HepG2 (cell line): Measurements from ENCODE around the gene XPOT. TPM values are rescaled to one million over a fixed set of nuclear protein-coding genes. Genes with fewer than 3 reads are reported as not detected.

ENCODE experiments used
- CEBPB ChIP-seq: IDR thresholded peaks from 2 replicates; pipeline ENCODE4 v1.6.1; 2011; ENCODE audit warnings: low read depth, low read length, improper control_type of control experiment, borderline replicate concordance
- DNMT1 ChIP-seq: sonication (generic); formaldehyde crosslinking; IDR thresholded peaks from 2 replicates; pipeline ENCODE4 v1.5.1; 2020; ENCODE audit warnings: mild to moderate bottlenecking, missing genetic modification reagents
- HIVEP1 ChIP-seq: sonication (generic); formaldehyde crosslinking; IDR thresholded peaks from 2 replicates; pipeline ENCODE4 v1.4.0; 2020; ENCODE audit warnings: mild to moderate bottlenecking, missing genetic modification reagents
- HNF4G ChIP-seq, 2 experiments: sonication (generic) in 1 of 2; formaldehyde crosslinking in 1 of 2; IDR thresholded peaks; 2 replicates each; pipeline versions ENCODE4 v1.4.0 to v1.6.1; 2011 to 2020; ENCODE audit warnings: borderline replicate concordance in 2 of 2, low read depth in 2 of 2, mild to moderate bottlenecking in 2 of 2, low read length in 1 of 2, missing genetic modification reagents in 1 of 2, moderate library complexity in 1 of 2
- HNRNPUL1 ChIP-seq: fragments of 200-400 bp; formaldehyde crosslinking; IDR thresholded peaks from 2 replicates; pipeline ENCODE4 v1.6.1; 2017; ENCODE audit warnings: low read depth, mild to moderate bottlenecking, low read length, moderate library complexity
- RBM39 ChIP-seq: fragments of 200-400 bp; formaldehyde crosslinking; IDR thresholded peaks from one replicate; pipeline ENCODE4 v1.6.1; 2018; ENCODE audit warnings: antibody characterized with exemption, mild to moderate bottlenecking, low read depth, low read length; ENCODE audit not compliant: poor library complexity, severe bottlenecking
- ZNF589 ChIP-seq: sonication (generic); formaldehyde crosslinking; conservative IDR thresholded peaks from 2 replicates; pipeline ENCODE4 v1.8.0; 2022; ENCODE audit warnings: mild to moderate bottlenecking, moderate library complexity, missing genetic modification reagents
- ZNF792 ChIP-seq: IDR thresholded peaks from 2 replicates; pipeline ENCODE4 v1.6.1; 2016
- polyA plus RNA-seq, 8 experiments: library from polyadenylated mRNA; depleted of rRNA in 3 of 8; stranded (reverse) in 7 of 8; unstranded in 1 of 8; fragments of >200 nt; fragmentation: Illumina TruSeq in 4 of 8; extraction: Trizol in 4 of 8; gene quantifications; 2 replicates each; pipeline versions ENCODE4 v1.2.1 to v1.2.3, GENCODE V29; 2011 to 2016; ENCODE audit warnings: low read depth in 4 of 8, missing spikeins in 1 of 8, mixed read lengths in 1 of 8; ENCODE audit not compliant: insufficient read depth in 1 of 8
- total RNA-seq, 5 experiments: library from RNA; depleted of rRNA; stranded (reverse); fragments of >200 nt; fragmentation: Illumina TruSeq; extraction: Trizol; gene quantifications; 2 replicates each; pipeline ENCODE4 v1.2.3, GENCODE V29; 2016; ENCODE audit warnings: low read depth in 1 of 5
- TF ChIP-seq, protein P1 (sequence below): sonication (generic); formaldehyde crosslinking; IDR thresholded peaks from 2 replicates; pipeline ENCODE4 v1.4.0; 2020; ENCODE audit warnings: missing genetic modification reagents, borderline replicate concordance
- TF ChIP-seq, protein P2 (sequence below): sonication (generic); formaldehyde crosslinking; IDR thresholded peaks from 2 replicates; pipeline ENCODE4 v1.5.0; 2020; ENCODE audit warnings: missing genetic modification reagents
- TF ChIP-seq, protein P3 (sequence below): sonication (generic); formaldehyde crosslinking; IDR thresholded peaks from 2 replicates; pipeline ENCODE4 v1.4.0; 2020; ENCODE audit warnings: missing genetic modification reagents
- TF ChIP-seq, protein P4 (sequence below), 2 experiments: fragments of 450-650 bp in 1 of 2; sonication (generic) in 1 of 2; formaldehyde crosslinking; IDR thresholded peaks; 2 replicates each; pipeline versions ENCODE4 v1.5.0 to v1.8.0; 2020 to 2022; ENCODE audit warnings: mild to moderate bottlenecking in 1 of 2, missing genetic modification reagents in 1 of 2
- TF ChIP-seq, protein P5 (sequence below): conservative IDR thresholded peaks from 2 replicates; pipeline ENCODE4 v1.6.1; 2018; ENCODE audit warnings: missing genetic modification reagents
- TF ChIP-seq, protein P6 (sequence below): sonication (generic); formaldehyde crosslinking; IDR thresholded peaks from 2 replicates; pipeline ENCODE4 v1.5.0; 2020; ENCODE audit warnings: missing genetic modification reagents

Gene XPOT
- total and polyA plus RNA-seq, 2 of the 13 experiments (the other 11 are each of a cell fraction or from before 2014, with no cell fraction given): 93.8 to 102 TPM

DNA sequence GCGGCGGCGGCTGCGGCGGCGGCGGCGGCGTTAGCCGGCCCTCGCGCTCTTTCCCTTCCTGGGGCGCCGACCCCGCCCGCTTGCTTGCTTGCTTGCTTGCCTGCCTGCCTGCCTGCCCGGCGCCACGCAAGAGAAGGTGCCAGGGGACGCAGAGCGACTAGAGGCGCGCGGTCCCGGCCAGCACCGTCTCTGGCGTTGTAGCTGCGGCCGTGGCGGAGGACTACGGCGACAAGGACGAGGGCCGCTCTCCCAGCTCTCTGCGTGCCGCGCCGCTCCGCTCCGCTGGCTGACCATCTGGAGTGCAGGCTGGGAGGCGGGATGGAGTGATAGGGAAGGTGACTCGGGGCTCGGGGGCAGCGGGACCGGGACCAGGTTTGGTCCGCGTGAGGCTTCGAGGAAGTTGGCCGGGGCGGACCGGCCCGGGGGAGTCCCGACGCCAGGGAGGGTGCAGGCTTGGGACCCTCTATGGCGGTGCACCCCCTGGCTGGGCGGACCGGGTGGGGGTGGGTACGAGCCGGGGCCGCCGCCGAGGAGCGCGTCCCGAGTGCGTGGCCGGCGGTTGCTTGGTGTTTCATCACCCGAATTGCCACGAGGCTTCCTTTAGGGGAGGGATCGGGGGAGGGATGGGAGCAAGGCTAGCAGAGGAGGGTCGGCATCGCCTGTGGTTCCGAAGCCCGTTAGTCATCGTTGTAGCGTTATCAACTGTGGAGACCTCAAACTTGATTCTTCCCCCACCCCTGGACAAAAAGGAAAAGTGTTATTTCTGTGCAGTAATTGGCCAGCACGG is 471 bp downstream of the XPOT start (continued):
- TF ChIP-seq, protein P1, sequence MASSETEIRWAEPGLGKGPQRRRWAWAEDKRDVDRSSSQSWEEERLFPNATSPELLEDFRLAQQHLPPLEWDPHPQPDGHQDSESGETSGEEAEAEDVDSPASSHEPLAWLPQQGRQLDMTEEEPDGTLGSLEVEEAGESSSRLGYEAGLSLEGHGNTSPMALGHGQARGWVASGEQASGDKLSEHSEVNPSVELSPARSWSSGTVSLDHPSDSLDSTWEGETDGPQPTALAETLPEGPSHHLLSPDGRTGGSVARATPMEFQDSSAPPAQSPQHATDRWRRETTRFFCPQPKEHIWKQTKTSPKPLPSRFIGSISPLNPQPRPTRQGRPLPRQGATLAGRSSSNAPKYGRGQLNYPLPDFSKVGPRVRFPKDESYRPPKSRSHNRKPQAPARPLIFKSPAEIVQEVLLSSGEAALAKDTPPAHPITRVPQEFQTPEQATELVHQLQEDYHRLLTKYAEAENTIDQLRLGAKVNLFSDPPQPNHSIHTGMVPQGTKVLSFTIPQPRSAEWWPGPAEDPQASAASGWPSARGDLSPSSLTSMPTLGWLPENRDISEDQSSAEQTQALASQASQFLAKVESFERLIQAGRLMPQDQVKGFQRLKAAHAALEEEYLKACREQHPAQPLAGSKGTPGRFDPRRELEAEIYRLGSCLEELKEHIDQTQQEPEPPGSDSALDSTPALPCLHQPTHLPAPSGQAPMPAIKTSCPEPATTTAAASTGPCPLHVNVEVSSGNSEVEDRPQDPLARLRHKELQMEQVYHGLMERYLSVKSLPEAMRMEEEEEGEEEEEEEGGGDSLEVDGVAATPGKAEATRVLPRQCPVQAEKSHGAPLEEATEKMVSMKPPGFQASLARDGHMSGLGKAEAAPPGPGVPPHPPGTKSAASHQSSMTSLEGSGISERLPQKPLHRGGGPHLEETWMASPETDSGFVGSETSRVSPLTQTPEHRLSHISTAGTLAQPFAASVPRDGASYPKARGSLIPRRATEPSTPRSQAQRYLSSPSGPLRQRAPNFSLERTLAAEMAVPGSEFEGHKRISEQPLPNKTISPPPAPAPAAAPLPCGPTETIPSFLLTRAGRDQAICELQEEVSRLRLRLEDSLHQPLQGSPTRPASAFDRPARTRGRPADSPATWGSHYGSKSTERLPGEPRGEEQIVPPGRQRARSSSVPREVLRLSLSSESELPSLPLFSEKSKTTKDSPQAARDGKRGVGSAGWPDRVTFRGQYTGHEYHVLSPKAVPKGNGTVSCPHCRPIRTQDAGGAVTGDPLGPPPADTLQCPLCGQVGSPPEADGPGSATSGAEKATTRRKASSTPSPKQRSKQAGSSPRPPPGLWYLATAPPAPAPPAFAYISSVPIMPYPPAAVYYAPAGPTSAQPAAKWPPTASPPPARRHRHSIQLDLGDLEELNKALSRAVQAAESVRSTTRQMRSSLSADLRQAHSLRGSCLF: no peak
- TF ChIP-seq DNMT1 (CRISPR knock-in tag): 0 out of 2 replicates have a peak, but pooled peaks have one; percentile 47
- TF ChIP-seq, protein P2, sequence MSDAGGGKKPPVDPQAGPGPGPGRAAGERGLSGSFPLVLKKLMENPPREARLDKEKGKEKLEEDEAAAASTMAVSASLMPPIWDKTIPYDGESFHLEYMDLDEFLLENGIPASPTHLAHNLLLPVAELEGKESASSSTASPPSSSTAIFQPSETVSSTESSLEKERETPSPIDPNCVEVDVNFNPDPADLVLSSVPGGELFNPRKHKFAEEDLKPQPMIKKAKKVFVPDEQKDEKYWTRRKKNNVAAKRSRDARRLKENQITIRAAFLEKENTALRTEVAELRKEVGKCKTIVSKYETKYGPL (CRISPR knock-in tag): peak; percentile 50; the same call in 1 of the 2 replicates
- TF ChIP-seq, protein P3, sequence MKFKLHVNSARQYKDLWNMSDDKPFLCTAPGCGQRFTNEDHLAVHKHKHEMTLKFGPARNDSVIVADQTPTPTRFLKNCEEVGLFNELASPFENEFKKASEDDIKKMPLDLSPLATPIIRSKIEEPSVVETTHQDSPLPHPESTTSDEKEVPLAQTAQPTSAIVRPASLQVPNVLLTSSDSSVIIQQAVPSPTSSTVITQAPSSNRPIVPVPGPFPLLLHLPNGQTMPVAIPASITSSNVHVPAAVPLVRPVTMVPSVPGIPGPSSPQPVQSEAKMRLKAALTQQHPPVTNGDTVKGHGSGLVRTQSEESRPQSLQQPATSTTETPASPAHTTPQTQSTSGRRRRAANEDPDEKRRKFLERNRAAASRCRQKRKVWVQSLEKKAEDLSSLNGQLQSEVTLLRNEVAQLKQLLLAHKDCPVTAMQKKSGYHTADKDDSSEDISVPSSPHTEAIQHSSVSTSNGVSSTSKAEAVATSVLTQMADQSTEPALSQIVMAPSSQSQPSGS (CRISPR knock-in tag): peak; percentile 44; the same call in 1 of the 2 replicates
- TF ChIP-seq HNF4G (IDR thresholded peaks at IDR 0.05; ENCODE audit: borderline replicate concordance, low read depth, low read length): no peak
- 0 out of 2 replicates have a peak, but pooled peaks have one; percentile 27 for TF ChIP-seq HNF4G (CRISPR knock-in tag; IDR thresholded peaks at IDR 0.05; ENCODE audit: borderline replicate concordance, low read depth)
- no peak; the same call in none of the 2 replicates for TF ChIP-seq HIVEP1 (CRISPR knock-in tag)
- TF ChIP-seq, protein P4, sequence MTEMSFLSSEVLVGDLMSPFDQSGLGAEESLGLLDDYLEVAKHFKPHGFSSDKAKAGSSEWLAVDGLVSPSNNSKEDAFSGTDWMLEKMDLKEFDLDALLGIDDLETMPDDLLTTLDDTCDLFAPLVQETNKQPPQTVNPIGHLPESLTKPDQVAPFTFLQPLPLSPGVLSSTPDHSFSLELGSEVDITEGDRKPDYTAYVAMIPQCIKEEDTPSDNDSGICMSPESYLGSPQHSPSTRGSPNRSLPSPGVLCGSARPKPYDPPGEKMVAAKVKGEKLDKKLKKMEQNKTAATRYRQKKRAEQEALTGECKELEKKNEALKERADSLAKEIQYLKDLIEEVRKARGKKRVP (CRISPR knock-in tag; IDR thresholded peaks at IDR 0.05): peak; percentile 63 to 100; a peak in 3 of 4 replicates
- TF ChIP-seq RBM39: peak; percentile 90
- 0 out of 2 replicates have a peak, but pooled peaks have one; percentile 33 for TF ChIP-seq HNRNPUL1
- TF ChIP-seq, protein P5, sequence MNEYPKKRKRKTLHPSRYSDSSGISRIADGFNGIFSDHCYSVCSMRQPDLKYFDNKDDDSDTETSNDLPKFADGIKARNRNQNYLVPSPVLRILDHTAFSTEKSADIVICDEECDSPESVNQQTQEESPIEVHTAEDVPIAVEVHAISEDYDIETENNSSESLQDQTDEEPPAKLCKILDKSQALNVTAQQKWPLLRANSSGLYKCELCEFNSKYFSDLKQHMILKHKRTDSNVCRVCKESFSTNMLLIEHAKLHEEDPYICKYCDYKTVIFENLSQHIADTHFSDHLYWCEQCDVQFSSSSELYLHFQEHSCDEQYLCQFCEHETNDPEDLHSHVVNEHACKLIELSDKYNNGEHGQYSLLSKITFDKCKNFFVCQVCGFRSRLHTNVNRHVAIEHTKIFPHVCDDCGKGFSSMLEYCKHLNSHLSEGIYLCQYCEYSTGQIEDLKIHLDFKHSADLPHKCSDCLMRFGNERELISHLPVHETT (CRISPR knock-in tag): no peak; the same call in 1 of the 2 replicates
- TF ChIP-seq, protein P6, sequence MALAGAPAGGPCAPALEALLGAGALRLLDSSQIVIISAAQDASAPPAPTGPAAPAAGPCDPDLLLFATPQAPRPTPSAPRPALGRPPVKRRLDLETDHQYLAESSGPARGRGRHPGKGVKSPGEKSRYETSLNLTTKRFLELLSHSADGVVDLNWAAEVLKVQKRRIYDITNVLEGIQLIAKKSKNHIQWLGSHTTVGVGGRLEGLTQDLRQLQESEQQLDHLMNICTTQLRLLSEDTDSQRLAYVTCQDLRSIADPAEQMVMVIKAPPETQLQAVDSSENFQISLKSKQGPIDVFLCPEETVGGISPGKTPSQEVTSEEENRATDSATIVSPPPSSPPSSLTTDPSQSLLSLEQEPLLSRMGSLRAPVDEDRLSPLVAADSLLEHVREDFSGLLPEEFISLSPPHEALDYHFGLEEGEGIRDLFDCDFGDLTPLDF: no peak
- peak; percentile 91 for TF ChIP-seq CEBPB
- TF ChIP-seq ZNF589 (CRISPR knock-in tag): peak; percentile 74; the same call in 1 of the 2 replicates
- TF ChIP-seq ZNF792 (CRISPR knock-in tag): no peak
